Endothelial cell of umbilical vein (primary cell): ENCODE measurements around the gene IQCB1. TPM values are rescaled to one million over a fixed set of nuclear protein-coding genes. Genes with fewer than 3 reads are reported as not detected.

ENCODE experiments used
- BruUV-seq: library from RNA; stranded (reverse); fragments of 400-500 nt; replicated peaks from 2 replicates; lab custom pipeline; 2021; lab: Mats Ljungman, UMichigan
- CTCF ChIA-PET: fragments of 300-600, 350-600 bp; sonication (Branson Sonifier 250); formaldehyde crosslinking; loops from one replicate; lab custom pipeline; 2021; ENCODE audit warnings: antibody characterized with exemption, inconsistent platforms; lab: Charles Lee
- POLR2A ChIA-PET: fragments of 300-600, 350-600 bp; sonication (Branson Sonifier 250); formaldehyde crosslinking; loops from one replicate; lab custom pipeline; 2021; ENCODE audit warnings: antibody characterized with exemption, inconsistent platforms; lab: Charles Lee
- DNase-seq: peaks from one replicate; pipeline ENCODE4 v3.0.0-alpha.2; 2011; ENCODE audit warnings: low read depth, low spot score
- FAIRE-seq: peaks from 2 replicates; lab custom pipeline; 2011; peaks lifted over from hg19 to GRCh38; lab: Jason Lieb, UNC
- H2AFZ ChIP-seq: 2 replicates; pipeline ENCODE4 v1.6.0; 2012; ENCODE audit warnings: low read depth, low read length, control low read depth, inconsistent platforms
- H3K27ac ChIP-seq: 2 replicates; pipeline ENCODE4 v1.5.1; 2011; ENCODE audit warnings: low read depth, mild to moderate bottlenecking, control low read depth, low read length, moderate library complexity; ENCODE audit not compliant: insufficient read depth
- H3K27me3 ChIP-seq, 2 experiments: 2 replicates each; pipeline versions ENCODE4 v1.6.0 to v1.6.1; 2011; ENCODE audit warnings: low read length in 2 of 2, mixed read lengths in 1 of 2; ENCODE audit not compliant: control insufficient read depth in 2 of 2, insufficient read depth in 2 of 2
- H3K36me3 ChIP-seq, 2 experiments: 2 replicates in 1 of 2; 3 replicates in 1 of 2; pipeline ENCODE4 v1.5.1; 2011; ENCODE audit warnings: low read length in 2 of 2, mild to moderate bottlenecking in 1 of 2, moderate library complexity in 1 of 2; ENCODE audit not compliant: control insufficient read depth in 2 of 2, insufficient read depth in 2 of 2; ENCODE audit errors: extremely low read depth in 1 of 2
- H3K4me1 ChIP-seq: 3 replicates; pipeline ENCODE4 v1.5.1; 2011; ENCODE audit warnings: mild to moderate bottlenecking, low read length; ENCODE audit not compliant: control insufficient read depth, insufficient read depth; ENCODE audit errors: extremely low read depth
- H3K4me2 ChIP-seq: 2 replicates; pipeline ENCODE4 v1.6.1; 2011; ENCODE audit warnings: low read length, control low read depth, mixed read lengths; ENCODE audit not compliant: insufficient read depth
- H3K4me3 ChIP-seq, 3 experiments: fragments of 200-600 bp in 1 of 3; sonication (generic), shearing (Covaris generic) in 1 of 3; replicated peaks in 1 of 3; 2 replicates each; pipeline ENCODE4 v1.5.1; 2011 to 2016; ENCODE audit warnings: control low read depth in 3 of 3, low read length in 3 of 3, mild to moderate bottlenecking in 2 of 3, inconsistent platforms in 1 of 3, low read depth in 1 of 3, moderate library complexity in 1 of 3; ENCODE audit not compliant: insufficient read depth in 1 of 3
- H3K79me2 ChIP-seq: 2 replicates; pipeline ENCODE4 v1.6.0; 2012; ENCODE audit warnings: low read length, inconsistent platforms; ENCODE audit not compliant: control insufficient read depth, insufficient read depth
- H3K9ac ChIP-seq: replicated peaks from 2 replicates; pipeline ENCODE3; 2011; ENCODE audit warnings: low read length, control low read depth; ENCODE audit not compliant: insufficient read depth; ENCODE audit errors: extremely low read depth
- H3K9me1 ChIP-seq: replicated peaks from 3 replicates; pipeline ENCODE4 v1.6.0; 2011; ENCODE audit warnings: mild to moderate bottlenecking, low read length; ENCODE audit not compliant: control insufficient read depth, insufficient read depth; ENCODE audit errors: extremely low read depth
- H3K9me3 ChIP-seq: replicated peaks from 2 replicates; pipeline ENCODE4 v1.5.1; 2012; ENCODE audit warnings: low read length, inconsistent platforms; ENCODE audit not compliant: control insufficient read depth, insufficient read depth
- H4K20me1 ChIP-seq: replicated peaks from 2 replicates; pipeline ENCODE3; 2011; ENCODE audit warnings: mild to moderate bottlenecking, low read length; ENCODE audit not compliant: control insufficient read depth, insufficient read depth; ENCODE audit errors: extremely low read depth
- CTCF ChIP-seq, 2 donors: IDR thresholded peaks; 1 replicate in 1 of 2; 2 replicates in 1 of 2; pipeline ENCODE4 v1.5.1; 2011; ENCODE audit warnings: low read length in 2 of 2, mild to moderate bottlenecking in 2 of 2, moderate library complexity in 2 of 2, control low read depth in 1 of 2, inconsistent platforms in 1 of 2, low read depth in 1 of 2; ENCODE audit not compliant: insufficient read depth in 1 of 2; ENCODE audit errors: extremely low read depth in 1 of 2
- EZH2 ChIP-seq: IDR thresholded peaks from 2 replicates; pipeline ENCODE4 v1.6.1; 2012; ENCODE audit warnings: borderline replicate concordance, low read depth, mild to moderate bottlenecking, moderate library complexity, low read length, inconsistent platforms; ENCODE audit not compliant: severe bottlenecking
- FOS ChIP-seq: IDR thresholded peaks from 2 replicates; pipeline ENCODE4 v1.6.1; 2011; ENCODE audit warnings: mild to moderate bottlenecking, low read length, moderate library complexity, borderline replicate concordance; ENCODE audit not compliant: insufficient read depth
- GATA2 ChIP-seq: IDR thresholded peaks from 2 replicates; pipeline ENCODE4 v1.7.0; 2011; ENCODE audit warnings: low read depth, mild to moderate bottlenecking, moderate library complexity, mixed read lengths, low read length; ENCODE audit not compliant: insufficient read length, insufficient read depth
- JUN ChIP-seq: IDR thresholded peaks from 2 replicates; pipeline ENCODE4 v1.6.1; 2011; ENCODE audit warnings: borderline replicate concordance, low read depth; ENCODE audit not compliant: insufficient read length, insufficient read depth
- MAX ChIP-seq: IDR thresholded peaks from 2 replicates; pipeline ENCODE4 v1.6.1; 2011; ENCODE audit not compliant: insufficient read depth, insufficient read length
- MYC ChIP-seq: IDR thresholded peaks from one replicate; pipeline ENCODE4 v1.6.1; 2011; ENCODE audit warnings: mild to moderate bottlenecking, low read depth, low read length
- POLR2A ChIP-seq: IDR thresholded peaks from 2 replicates; pipeline ENCODE4 v1.6.1; 2012; ENCODE audit warnings: low read depth, mild to moderate bottlenecking, control low read depth, low read length
- POLR2AphosphoS5 ChIP-seq: IDR thresholded peaks from 2 replicates; pipeline ENCODE4 v1.6.1; 2012; ENCODE audit warnings: low read depth, mild to moderate bottlenecking, control low read depth, low read length, moderate library complexity; ENCODE audit not compliant: insufficient read depth
- dilution Hi-C: fragments of 300-500 bp; cut with MboI; formaldehyde crosslinking; loops from one replicate; pipeline ENCODE4 v1.15.0; 2019; ENCODE audit warnings: low sequenced_read_pairs; ENCODE audit not compliant: extremely low pct_ligation_motif_present
- intact Hi-C: fragments of 100-400 bp; cut with micrococcal nuclease; formaldehyde crosslinking; loops from one replicate; pipeline ENCODE4 v1.10.0; 2022
- polyA plus RNA-seq, 4 experiments: library from polyadenylated mRNA; depleted of rRNA in 3 of 4; stranded (reverse) in 3 of 4; unstranded in 1 of 4; fragments of >200 nt; gene quantifications; 2 replicates each; pipeline versions ENCODE4 v1.2.1 to v1.2.3, GENCODE V29; 2011 to 2012; ENCODE audit warnings: missing spikeins in 1 of 4
- total RNA-seq: library from RNA; stranded (reverse); gene quantifications from 2 replicates; pipeline ENCODE4 v1.2.3, GENCODE V29; 2021

IQCB1 gene
- total and polyA plus RNA-seq, 2 donors (not counting 3 experiments of a cell fraction or from before 2014, with no cell fraction given): 9.9 to 22.0 TPM

- FAIRE-seq (no peak), DNase-seq (no peak)
- Histone ChIP-seq H4K20me1 (peaks cover 9% of the 10 kb centered on the region), H3K9me3 (no peaks in the 10 kb centered on the region), H3K9me1 (peaks cover 3% of the 10 kb centered on the region), H2AFZ (no peak overlapping the region), H3K27me3 (no peaks in the 10 kb centered on the region), H3K9ac (no peak overlapping the region), H3K4me1 (no peaks in the 10 kb centered on the region), H3K4me2 (no peak overlapping the region), H3K36me3 (no peaks in the 10 kb centered on the region), H3K4me3 (no peak overlapping the region), H3K79me2 (peaks cover 52% of the 10 kb centered on the region), H3K27ac (no peak overlapping the region)
- ChIA-PET CTCF (no interaction called here), POLR2A (no interaction called here)
- TF ChIP-seq POLR2AphosphoS5 (no peak), POLR2A (no peak), MYC (no peak), CTCF (IDR thresholded peaks at IDR 0.05; ENCODE audit: extremely low read depth in 1 of 2, insufficient read depth in 1 of 2, low read depth in 1 of 2, low read length in 2 of 2) (no peak), MAX (no peak), FOS (no peak), JUN (no peak), EZH2 (no peak), GATA2 (no peak)
- BruUV-seq: no TSS peak
- dilution Hi-C loops: no loop called here
- intact Hi-C loops: no loop called here
These were observed 99.7 kb downstream of the IQCB1 start for GRCh38 chr3:121735047-121735696.
